HepG2 (cell line): Measurements from ENCODE around the gene PTPN18. TPM values are rescaled to one million over a fixed set of nuclear protein-coding genes. Genes with fewer than 3 reads are reported as not detected.

ENCODE experiments used
- BRCA1 ChIP-seq: sonication (generic); formaldehyde crosslinking; IDR thresholded peaks from 2 replicates; pipeline ENCODE4 v1.4.0; 2020; ENCODE audit warnings: missing genetic modification reagents
- CC2D1A ChIP-seq: sonication (generic); formaldehyde crosslinking; IDR thresholded peaks from 2 replicates; pipeline ENCODE4 v1.8.1; 2023; ENCODE audit warnings: mild to moderate bottlenecking, missing genetic modification reagents
- CEBPZ ChIP-seq: IDR thresholded peaks from 2 replicates; pipeline ENCODE4 v1.6.1; 2012; ENCODE audit warnings: low read length, improper control_type of control experiment
- FOXA3 ChIP-seq: IDR thresholded peaks from 2 replicates; pipeline ENCODE4 v1.6.1; 2016; ENCODE audit warnings: missing genetic modification reagents, missing compliant biosample characterization
- GTF2F1 ChIP-seq: fragments of 150-350 bp; IDR thresholded peaks from 2 replicates; pipeline ENCODE4 v1.6.1; 2014; ENCODE audit warnings: low read length
- HBP1 ChIP-seq: IDR thresholded peaks from 2 replicates; pipeline ENCODE4 v1.6.1; 2016; ENCODE audit warnings: low read depth, control low read depth
- HNRNPUL1 ChIP-seq: fragments of 200-400 bp; formaldehyde crosslinking; IDR thresholded peaks from 2 replicates; pipeline ENCODE4 v1.6.1; 2017; ENCODE audit warnings: low read depth, mild to moderate bottlenecking, low read length, moderate library complexity
- RBFOX2 ChIP-seq: fragments of 200-400 bp; formaldehyde crosslinking; IDR thresholded peaks from 2 replicates; pipeline ENCODE4 v1.6.1; 2017; ENCODE audit warnings: low read depth, mild to moderate bottlenecking, low read length
- SPEN ChIP-seq: sonication (generic); formaldehyde crosslinking; IDR thresholded peaks from 2 replicates; pipeline ENCODE4 v1.5.1; 2020; ENCODE audit warnings: low read depth, mild to moderate bottlenecking, missing genetic modification reagents
- ZBTB8A ChIP-seq: sonication (generic); formaldehyde crosslinking; IDR thresholded peaks from 2 replicates; pipeline ENCODE4 v1.4.0; 2020; ENCODE audit warnings: mild to moderate bottlenecking, low read depth, missing genetic modification reagents, borderline replicate concordance
- ZFAT ChIP-seq: sonication (generic); formaldehyde crosslinking; conservative IDR thresholded peaks from 2 replicates; pipeline ENCODE4 v1.8.1; 2023; ENCODE audit warnings: missing genetic modification reagents, inconsistent platforms
- ZFX ChIP-seq: sonication (generic); formaldehyde crosslinking; IDR thresholded peaks from 2 replicates; pipeline ENCODE4 v1.4.0; 2020; ENCODE audit warnings: mild to moderate bottlenecking, low read depth, missing genetic modification reagents, moderate library complexity
- ZNF318 ChIP-seq: sonication (generic); formaldehyde crosslinking; IDR thresholded peaks from 2 replicates; pipeline ENCODE4 v1.4.0; 2020; ENCODE audit warnings: mild to moderate bottlenecking, missing genetic modification reagents
- ZNF337 ChIP-seq: sonication (generic); formaldehyde crosslinking; IDR thresholded peaks from 2 replicates; pipeline ENCODE4 v1.5.1; 2020; ENCODE audit warnings: missing genetic modification reagents, low read depth, mild to moderate bottlenecking, borderline replicate concordance
- ZNF724P ChIP-seq: sonication (generic); formaldehyde crosslinking; IDR thresholded peaks from 2 replicates; pipeline ENCODE4 v1.8.0; 2022; ENCODE audit warnings: missing genetic modification reagents, borderline replicate concordance
- polyA plus RNA-seq, 8 experiments: library from polyadenylated mRNA; depleted of rRNA in 3 of 8; stranded (reverse) in 7 of 8; unstranded in 1 of 8; fragments of >200 nt; fragmentation: Illumina TruSeq in 4 of 8; extraction: Trizol in 4 of 8; gene quantifications; 2 replicates each; pipeline versions ENCODE4 v1.2.1 to v1.2.3, GENCODE V29; 2011 to 2016; ENCODE audit warnings: low read depth in 4 of 8, missing spikeins in 1 of 8, mixed read lengths in 1 of 8; ENCODE audit not compliant: insufficient read depth in 1 of 8
- total RNA-seq, 5 experiments: library from RNA; depleted of rRNA; stranded (reverse); fragments of >200 nt; fragmentation: Illumina TruSeq; extraction: Trizol; gene quantifications; 2 replicates each; pipeline ENCODE4 v1.2.3, GENCODE V29; 2016; ENCODE audit warnings: low read depth in 1 of 5

Gene PTPN18
- total and polyA plus RNA-seq, 2 of the 13 experiments (the other 11 are each of a cell fraction or from before 2014, with no cell fraction given) = 14.8 to 39.6 TPM

DNA sequence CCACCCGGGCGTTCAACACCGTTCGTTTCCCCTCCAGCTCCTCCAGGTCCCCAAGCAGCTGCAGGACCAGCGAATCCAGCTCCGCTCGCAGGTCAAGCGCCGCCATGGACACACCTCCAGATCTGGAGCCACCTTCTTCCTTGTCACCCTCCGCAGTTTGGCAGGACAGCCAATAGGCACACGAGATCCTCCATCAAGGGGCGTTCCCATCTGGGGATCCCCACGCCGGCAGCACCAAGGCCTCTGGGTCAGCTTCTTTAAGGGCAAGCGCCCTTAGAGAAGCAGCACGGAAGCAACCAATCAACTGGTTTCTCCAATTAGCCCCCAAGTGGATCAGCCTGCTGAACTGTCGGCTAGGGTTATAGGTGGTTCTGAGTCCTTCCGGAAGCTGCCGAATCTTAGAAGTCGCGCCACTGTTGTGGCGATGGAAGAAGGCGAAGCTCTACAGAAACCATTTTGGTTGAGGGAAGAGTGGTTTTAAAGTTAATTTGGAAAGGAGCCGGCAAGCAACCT is 13.8 kb upstream of the PTPN18 start (continued):
- TF ChIP-seq FOXA3 (peak; percentile 6; the same call in 1 of the 2 replicates), CEBPZ (no peak), ZNF337 (CRISPR knock-in tag) (no peak), HBP1 (CRISPR knock-in tag) (no peak), ZBTB8A (CRISPR knock-in tag) (no peak), SPEN (peak; percentile 2; the same call in 1 of the 2 replicates), BRCA1 (no peak), HNRNPUL1 (no peak), GTF2F1 (no peak), CC2D1A (peak; percentile 81; the same call in 1 of the 2 replicates), ZNF318 (CRISPR knock-in tag) (no peak), ZNF724P (CRISPR knock-in tag) (peak; percentile 19; the same call in 1 of the 2 replicates), ZFX (no peak; the same call in 1 of the 2 replicates), ZFAT (CRISPR knock-in tag) (no peak), RBFOX2 (peak; percentile 51; the same call in 1 of the 2 replicates)
